ENCODE results near the gene FGF19.

The FGF19 gene

GRCh38 chr11:69667619-69668604, 35.9 kb downstream of the FGF19 start:
- no peak for FAIRE-seq

GRCh38 chr11:69666752-69667536, 36.9 kb downstream of the FGF19 start:
- FAIRE-seq, result no peak

GRCh38 chr11:69666261-69666660, 37.6 kb downstream of the FGF19 start:
- FAIRE-seq, result no peak

DNA sequence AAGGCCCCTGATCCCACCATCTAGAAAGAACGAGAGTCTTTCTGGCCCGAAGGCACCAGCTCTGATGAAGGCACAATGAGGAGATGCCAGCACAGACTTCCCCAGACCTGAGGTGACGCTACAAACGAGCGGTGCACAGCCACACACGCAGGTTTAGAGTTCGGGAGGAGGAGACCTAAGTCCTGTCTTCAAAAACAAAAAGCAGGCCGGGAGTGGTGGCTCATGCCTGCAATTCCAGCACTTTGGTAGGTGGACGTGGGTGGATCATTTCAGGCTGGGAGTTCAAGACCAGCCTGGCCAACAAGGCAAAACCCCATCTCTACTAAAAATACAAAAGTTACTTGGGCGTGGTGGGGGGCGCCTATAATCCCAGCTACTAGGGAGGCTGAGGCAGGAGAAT, 38.2 kb downstream of the FGF19 start:
- FAIRE-seq, result no peak

GRCh38 chr11:69664901-69665300, 38.9 kb downstream of the FGF19 start:
- FAIRE-seq, result no peak

DNA sequence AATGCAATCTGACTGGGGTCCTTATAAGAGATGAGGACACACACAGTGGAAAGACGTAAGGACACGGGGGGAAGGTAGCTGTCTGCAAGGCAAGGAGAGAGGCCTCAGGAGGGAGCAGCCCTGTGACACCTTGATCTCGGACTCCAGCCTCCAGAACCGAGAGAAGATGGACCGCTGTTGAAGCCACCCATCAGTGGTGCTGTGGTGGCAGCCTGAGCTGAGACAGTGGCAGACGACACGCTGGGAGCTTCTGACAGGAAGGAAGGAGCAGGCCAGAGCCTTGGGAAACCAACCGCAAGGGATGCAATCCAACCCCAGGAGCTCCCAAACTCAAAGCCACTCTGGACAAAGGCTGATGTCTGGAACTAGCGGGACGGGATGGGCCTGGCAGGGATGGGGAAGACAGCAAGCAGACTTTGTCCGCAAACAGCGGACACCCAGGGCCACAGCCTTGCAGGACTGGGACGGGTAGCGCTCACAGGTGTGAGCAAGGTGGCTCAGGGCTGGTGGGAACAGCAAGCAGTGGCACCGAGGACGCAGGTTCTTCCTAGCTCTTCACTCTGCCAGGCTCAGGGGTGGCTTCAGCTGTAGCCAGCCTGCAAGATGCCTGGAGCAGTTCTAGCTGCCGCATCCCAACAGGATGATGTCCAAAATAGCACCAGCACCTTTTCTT, 39.6 kb downstream of the FGF19 start:
- FAIRE-seq, result no peak

DNA sequence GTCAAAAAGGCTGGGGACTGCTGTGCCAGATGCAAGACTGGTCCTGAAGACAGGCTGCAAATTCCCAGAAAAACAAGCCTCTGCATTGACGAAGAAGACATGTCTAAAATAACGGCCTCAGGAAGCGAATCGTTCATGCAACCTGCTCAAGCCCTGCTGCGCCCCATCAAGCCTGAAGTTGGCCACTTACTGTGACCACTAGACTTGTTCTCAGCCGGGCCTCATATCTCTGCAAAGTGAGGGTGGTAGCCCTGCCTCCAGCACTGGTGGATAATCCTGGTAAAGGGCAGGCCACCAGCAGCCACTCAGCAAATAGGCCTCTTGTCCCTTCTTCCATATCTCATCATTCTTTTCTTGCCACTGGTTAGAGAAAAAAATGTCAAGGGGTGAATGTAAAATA, 40.5 kb downstream of the FGF19 start:
- no peak for FAIRE-seq

DNA sequence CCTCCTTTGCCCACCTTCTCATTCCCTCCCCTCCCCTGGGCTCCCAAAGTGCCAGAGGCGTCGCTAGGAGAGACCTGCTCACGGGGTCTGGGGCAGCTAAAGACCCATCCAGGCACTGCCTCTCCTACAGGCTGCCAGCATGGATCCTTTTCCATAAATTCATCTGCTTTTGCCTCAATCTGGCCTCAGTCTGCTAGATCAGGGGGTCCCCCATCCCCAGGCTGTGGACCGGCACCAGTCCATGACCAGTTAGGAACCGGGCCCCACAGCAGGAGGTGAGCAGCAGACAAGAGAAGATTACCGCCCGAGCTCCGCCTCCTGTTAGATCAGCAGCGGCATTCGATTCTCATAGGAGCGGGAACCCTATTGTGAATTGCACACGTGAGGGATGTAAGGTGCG, 41.0 kb downstream of the FGF19 start:
- no peak for FAIRE-seq

DNA sequence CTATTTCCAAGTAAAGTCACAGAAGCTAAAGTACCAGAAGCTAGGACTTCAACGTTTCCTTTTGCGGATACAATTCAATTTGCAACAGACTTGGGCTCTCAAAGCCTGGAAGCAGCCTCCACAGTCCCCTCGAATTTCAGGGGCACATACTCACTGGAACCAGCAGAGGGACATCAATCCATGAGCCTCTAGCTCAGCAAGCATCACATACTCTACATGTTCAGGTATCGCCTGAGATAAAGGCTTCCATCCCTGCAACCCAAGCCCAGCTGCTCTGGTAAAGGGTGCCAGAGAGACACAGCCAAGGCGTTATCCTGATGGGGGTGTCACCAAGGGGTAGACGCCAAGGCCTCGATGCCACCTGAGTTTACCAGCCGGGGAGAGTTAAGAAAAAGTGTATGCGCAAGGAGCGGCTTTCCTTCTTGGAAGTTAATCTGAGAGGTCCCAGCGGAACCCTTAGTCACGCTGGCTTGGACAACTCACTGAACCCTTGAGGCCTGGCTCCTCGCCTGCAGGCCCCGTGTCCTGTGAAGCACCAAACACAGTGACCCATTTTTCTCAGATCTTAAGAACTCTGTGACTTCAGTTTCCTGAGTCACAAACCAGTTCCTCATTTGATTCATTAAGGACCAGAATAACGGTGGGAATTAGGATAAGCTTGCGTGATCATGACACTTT, 41.7 kb downstream of the FGF19 start:
- no peak for FAIRE-seq

GRCh38 chr11:69661413-69661715, 42.5 kb downstream of the FGF19 start:
- FAIRE-seq, result no peak

GRCh38 chr11:69660001-69660500, 43.8 kb downstream of the FGF19 start:
- FAIRE-seq, result no peak

GRCh38 chr11:69659591-69659990, 44.2 kb downstream of the FGF19 start:
- no peak for FAIRE-seq

DNA sequence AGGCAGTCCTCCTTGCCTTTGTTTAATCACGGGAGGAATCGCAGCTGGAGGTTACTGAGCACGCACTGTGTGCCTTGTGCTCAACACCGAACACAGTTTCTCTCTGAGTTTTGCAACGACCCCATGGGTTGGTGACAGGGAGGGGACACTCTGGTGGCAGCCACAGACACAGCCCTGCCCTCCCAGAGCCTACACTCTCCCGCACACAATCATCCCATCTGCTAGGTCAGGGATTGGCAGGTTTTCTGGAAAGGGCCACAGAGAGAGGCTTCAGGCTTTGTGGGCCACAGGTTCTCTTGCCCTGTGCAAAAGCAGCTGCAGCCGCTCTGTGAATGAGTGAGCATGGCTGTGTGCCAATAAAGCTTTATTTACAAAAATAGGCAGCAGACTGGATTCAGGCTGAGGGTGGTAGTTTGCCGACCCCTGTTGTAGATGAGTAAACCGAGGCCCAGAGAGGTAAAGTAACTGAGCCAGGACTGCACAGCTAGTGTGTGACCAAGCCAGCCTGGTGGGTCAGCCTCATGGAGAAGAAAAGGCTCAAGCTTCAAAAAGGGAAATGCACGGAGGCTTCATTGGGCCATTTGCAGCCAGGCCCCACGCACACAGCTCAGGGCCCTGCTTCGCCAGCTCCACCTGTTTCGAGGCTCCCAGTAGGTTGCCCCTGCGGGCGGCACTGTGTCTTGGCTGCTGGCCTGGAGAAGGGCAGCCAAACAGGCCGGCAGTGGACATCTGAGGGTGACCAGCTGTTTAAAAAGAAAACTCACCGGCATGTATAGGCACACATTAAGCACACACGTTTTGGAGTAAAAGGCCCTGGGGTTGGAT, 45.0 kb downstream of the FGF19 start:
- no peak for FAIRE-seq

- FAIRE-seq, result no peak
These were observed 45.8 kb downstream of the FGF19 start for GRCh38 chr11:69657911-69658625.

DNA sequence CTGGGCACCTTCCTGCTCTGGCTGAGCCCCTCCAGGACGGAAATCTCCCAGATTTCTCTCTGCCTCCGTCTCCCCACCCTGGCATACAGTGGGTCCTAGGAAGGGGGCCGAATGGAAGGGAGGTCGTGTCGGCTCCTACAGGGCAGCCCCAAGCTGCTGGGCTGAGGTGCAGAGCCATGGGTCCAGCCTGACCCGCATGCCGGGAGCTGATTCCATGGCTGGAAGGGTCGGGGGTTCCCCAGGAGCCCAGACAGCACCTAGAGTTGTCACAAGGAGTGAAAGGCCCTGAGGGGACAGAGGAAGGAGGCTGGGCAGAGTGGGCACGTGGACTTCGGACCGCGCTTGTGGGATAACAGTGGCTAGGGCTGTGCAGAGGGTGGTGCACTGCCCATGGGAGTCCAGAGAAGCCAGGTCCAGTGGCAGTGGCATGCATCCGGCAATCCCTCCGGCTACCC, 46.3 kb downstream of the FGF19 start:
- FAIRE-seq, result no peak

- FAIRE-seq, result no peak
These were observed 47.0 kb downstream of the FGF19 start for GRCh38 chr11:69656536-69657455.

GRCh38 chr11:69655479-69656428, 48.1 kb downstream of the FGF19 start:
- no peak for FAIRE-seq

GRCh38 chr11:69654660-69655478, 49.0 kb downstream of the FGF19 start:
- no peak for FAIRE-seq

All from endometrium (tissue), 2 donors.